Nephron (organoid): ENCODE results near the gene SCGN.

Source experiments
- H3K27ac Mint-ChIP-seq, 3 experiments: 2 replicates each; pipeline ENCODE4 v1.8.0; 2020; ENCODE audit warnings: mixed read lengths in 3 of 3, mild to moderate bottlenecking in 2 of 3, moderate library complexity in 1 of 3
- H3K27me3 Mint-ChIP-seq: 2 replicates; pipeline ENCODE4 v1.8.0; 2021; ENCODE audit warnings: low read depth, mild to moderate bottlenecking, moderate library complexity, mixed read lengths
- H3K36me3 Mint-ChIP-seq: 2 replicates; pipeline ENCODE4 v1.8.0; 2020; ENCODE audit warnings: low read depth, mixed read lengths
- H3K4me1 Mint-ChIP-seq: 2 replicates; pipeline ENCODE4 v1.8.0; 2020; ENCODE audit warnings: mixed read lengths
- H3K4me3 Mint-ChIP-seq, 3 experiments: 2 replicates each; pipeline ENCODE4 v1.8.0; 2020; ENCODE audit warnings: mild to moderate bottlenecking in 3 of 3, mixed read lengths in 3 of 3, moderate library complexity in 2 of 3
- H3K9me3 Mint-ChIP-seq: 2 replicates; pipeline ENCODE4 v1.8.0; 2020; ENCODE audit warnings: mixed read lengths
- CTCF ChIP-seq, 3 experiments: fragments of 200-600 bp; sonication (generic); IDR thresholded peaks; one replicate each; pipeline ENCODE4 v1.5.0; 2021; ENCODE audit warnings: antibody characterized with exemption in 3 of 3; ENCODE audit not compliant: unreplicated experiment in 3 of 3

The SCGN gene

GRCh38 chr6:25689966-25690365, 38.0 kb downstream of the SCGN start:
- TF ChIP-seq CTCF (IDR thresholded peaks at IDR 0.05; ENCODE audit: unreplicated experiment in 3 of 3) = no peak
- no peaks in the 10 kb centered on the region for H3K27me3 Mint-ChIP-seq
- no peak overlapping the region for H3K27ac Mint-ChIP-seq
- H3K4me1 Mint-ChIP-seq = peaks cover 5% of the 10 kb centered on the region
- H3K36me3 Mint-ChIP-seq = no peaks in the 10 kb centered on the region
- H3K9me3 Mint-ChIP-seq = no peaks in the 10 kb centered on the region
- H3K4me3 Mint-ChIP-seq = no peak overlapping the region

- Mint-ChIP-seq H3K4me1 (peaks cover 5% of the 10 kb centered on the region), H3K36me3 (no peaks in the 10 kb centered on the region), H3K27me3 (no peaks in the 10 kb centered on the region), H3K4me3 (no peak overlapping the region), H3K9me3 (no peaks in the 10 kb centered on the region), H3K27ac (peak overlapping the region in 1 of 3 experiments; percentile 80)
- no peak for TF ChIP-seq CTCF (IDR thresholded peaks at IDR 0.05; ENCODE audit: unreplicated experiment in 3 of 3)
Observed at GRCh38 chr6:25691894-25692293, 39.9 kb downstream of the SCGN start.

- H3K4me3 Mint-ChIP-seq = no peak overlapping the region
- H3K4me1 Mint-ChIP-seq = peaks cover 5% of the 10 kb centered on the region
Observed at GRCh38 chr6:25692472-25692871, 40.5 kb downstream of the SCGN start.

GRCh38 chr6:25694366-25694765, 42.4 kb downstream of the SCGN start:
- H3K27ac Mint-ChIP-seq = no peak overlapping the region
- peaks cover 5% of the 10 kb centered on the region for H3K4me1 Mint-ChIP-seq
- no peak overlapping the region for H3K4me3 Mint-ChIP-seq
- no peaks in the 10 kb centered on the region for H3K36me3 Mint-ChIP-seq
- no peaks in the 10 kb centered on the region for H3K9me3 Mint-ChIP-seq
- no peaks in the 10 kb centered on the region for H3K27me3 Mint-ChIP-seq
- no peak for TF ChIP-seq CTCF (IDR thresholded peaks at IDR 0.05; ENCODE audit: unreplicated experiment in 3 of 3)

More at GRCh38 chr6:25692472-25692871, 40.5 kb downstream of the SCGN start:
- peak overlapping the region in 1 of 3 experiments; percentile 80 for H3K27ac Mint-ChIP-seq
- no peaks in the 10 kb centered on the region for H3K9me3 Mint-ChIP-seq
- no peaks in the 10 kb centered on the region for H3K36me3 Mint-ChIP-seq
- TF ChIP-seq CTCF (IDR thresholded peaks at IDR 0.05; ENCODE audit: unreplicated experiment in 3 of 3) = no peak
- H3K27me3 Mint-ChIP-seq = no peaks in the 10 kb centered on the region

GRCh38 chr6:25695671-25696070, 43.7 kb downstream of the SCGN start:
- H3K9me3 Mint-ChIP-seq = no peaks in the 10 kb centered on the region
- TF ChIP-seq CTCF (IDR thresholded peaks at IDR 0.05; ENCODE audit: unreplicated experiment in 3 of 3) = no peak
- H3K4me3 Mint-ChIP-seq = no peak overlapping the region

GRCh38 chr6:25697537-25698340, 45.7 kb downstream of the SCGN start:
- Mint-ChIP-seq H3K27ac (no peak overlapping the region), H3K4me3 (no peak overlapping the region), H3K4me1 (peaks cover 11% of the 10 kb centered on the region), H3K27me3 (no peaks in the 10 kb centered on the region), H3K9me3 (no peaks in the 10 kb centered on the region), H3K36me3 (no peaks in the 10 kb centered on the region)
- no peak for TF ChIP-seq CTCF (IDR thresholded peaks at IDR 0.05; ENCODE audit: unreplicated experiment in 3 of 3)

More at GRCh38 chr6:25695671-25696070, 43.7 kb downstream of the SCGN start:
- no peak overlapping the region for H3K27ac Mint-ChIP-seq
- H3K36me3 Mint-ChIP-seq = no peaks in the 10 kb centered on the region
- H3K27me3 Mint-ChIP-seq = no peaks in the 10 kb centered on the region
- H3K4me1 Mint-ChIP-seq = peaks cover 9% of the 10 kb centered on the region
